Astrocyte (in vitro differentiated cells and primary cell): Measurements from ENCODE around the gene SLC19A1. TPM values are rescaled to one million over a fixed set of nuclear protein-coding genes. Genes with fewer than 3 reads are reported as not detected.
A peak's percentile ranks its signal among the peaks of the same experiment; 100 is the strongest.

Source experiments
- DNase-seq: peaks from one replicate; pipeline ENCODE4 v3.0.0-alpha.2; 2010; ENCODE audit warnings: low read depth
- FAIRE-seq: peaks from 2 replicates; lab custom pipeline; 2011; peaks lifted over from hg19 to GRCh38; lab: Jason Lieb, UNC
- H2AFZ ChIP-seq: 2 replicates; pipeline ENCODE4 v1.6.0; 2012; ENCODE audit warnings: low read depth, low read length, inconsistent platforms
- H3K27ac ChIP-seq: 2 replicates; pipeline ENCODE4 v1.5.1; 2011; ENCODE audit warnings: low read depth, low read length, inconsistent platforms
- H3K27me3 ChIP-seq: 2 replicates; pipeline ENCODE4 v1.6.0; 2011; ENCODE audit warnings: low read length, inconsistent platforms; ENCODE audit not compliant: insufficient read depth
- H3K36me3 ChIP-seq: 2 replicates; pipeline ENCODE4 v1.5.1; 2011; ENCODE audit warnings: low read length, inconsistent platforms; ENCODE audit not compliant: insufficient read depth
- H3K4me1 ChIP-seq: 2 replicates; pipeline ENCODE4 v1.5.1; 2011; ENCODE audit warnings: low read length, inconsistent platforms; ENCODE audit not compliant: insufficient read depth
- H3K4me2 ChIP-seq: 2 replicates; pipeline ENCODE4 v1.6.0; 2012; ENCODE audit warnings: low read length, inconsistent platforms
- H3K4me3 ChIP-seq: 2 replicates; pipeline ENCODE4 v1.5.1; 2011; ENCODE audit warnings: low read depth, mild to moderate bottlenecking, low read length, inconsistent platforms; ENCODE audit not compliant: insufficient read depth
- H3K79me2 ChIP-seq: 2 replicates; pipeline ENCODE4 v1.6.0; 2012; ENCODE audit warnings: mild to moderate bottlenecking, low read length, inconsistent platforms; ENCODE audit not compliant: insufficient read depth
- H3K9ac ChIP-seq: 2 replicates; pipeline ENCODE4 v1.6.0; 2012; ENCODE audit warnings: mild to moderate bottlenecking, low read length, inconsistent platforms
- H3K9me3 ChIP-seq: 2 replicates; pipeline ENCODE4 v1.5.1; 2012; ENCODE audit warnings: low read depth, mild to moderate bottlenecking, low read length, inconsistent platforms; ENCODE audit not compliant: insufficient read depth
- H4K20me1 ChIP-seq: 2 replicates; pipeline ENCODE4 v1.6.0; 2012; ENCODE audit warnings: low read length, inconsistent platforms; ENCODE audit not compliant: insufficient read depth
- H3K27ac Mint-ChIP-seq: one replicate; pipeline ENCODE4 v1.8.0; 2021; ENCODE audit warnings: mild to moderate bottlenecking, mixed read lengths; ENCODE audit not compliant: unreplicated experiment
- H3K27me3 Mint-ChIP-seq: one replicate; pipeline ENCODE4 v1.8.0; 2021; ENCODE audit warnings: low read depth, mixed read lengths; ENCODE audit not compliant: unreplicated experiment
- H3K36me3 Mint-ChIP-seq: one replicate; pipeline ENCODE4 v1.8.0; 2021; ENCODE audit warnings: low read depth, mixed read lengths; ENCODE audit not compliant: unreplicated experiment
- H3K4me1 Mint-ChIP-seq: one replicate; pipeline ENCODE4 v1.8.0; 2021; ENCODE audit warnings: low read depth, mixed read lengths; ENCODE audit not compliant: unreplicated experiment
- H3K4me3 Mint-ChIP-seq: one replicate; pipeline ENCODE4 v1.8.0; 2021; ENCODE audit warnings: mild to moderate bottlenecking, moderate library complexity, mixed read lengths; ENCODE audit not compliant: unreplicated experiment
- H3K9me3 Mint-ChIP-seq: one replicate; pipeline ENCODE4 v1.8.0; 2021; ENCODE audit warnings: mild to moderate bottlenecking, mixed read lengths; ENCODE audit not compliant: unreplicated experiment
- CTCF ChIP-seq: IDR thresholded peaks from 2 replicates; pipeline ENCODE4 v1.5.1; 2011; ENCODE audit warnings: low read depth, mild to moderate bottlenecking, inconsistent platforms, low read length, moderate library complexity; ENCODE audit not compliant: insufficient read depth
- EZH2 ChIP-seq: IDR thresholded peaks from 2 replicates; pipeline ENCODE4 v1.6.1; 2012; ENCODE audit warnings: mild to moderate bottlenecking, low read length, inconsistent platforms; ENCODE audit not compliant: insufficient read depth
- total RNA-seq: library from RNA; stranded (reverse); gene quantifications from 2 replicates; pipeline ENCODE4 v1.2.1, GENCODE V29; 2021

SLC19A1 gene
- total RNA-seq, 1 donor from 2014 or later, result 11.7 TPM

GRCh38 chr21:45478115-45478801 lies 64.0 kb downstream of the SLC19A1 start:
- Mint-ChIP-seq H3K27ac (peak overlapping the region; percentile 27), H3K4me1 (peaks cover 14% of the 10 kb centered on the region), H3K9me3 (no peaks in the 10 kb centered on the region), H3K4me3 (no peak overlapping the region), H3K27me3 (no peaks in the 10 kb centered on the region), H3K36me3 (peaks cover 8% of the 10 kb centered on the region)
- Histone ChIP-seq H3K27ac (peak overlapping the region; percentile 29), H3K36me3 (peaks cover 4% of the 10 kb centered on the region), H3K9me3 (peaks cover 4% of the 10 kb centered on the region), H3K9ac (peak overlapping the region; percentile 34), H3K4me2 (peak overlapping the region; percentile 51), H2AFZ (peak overlapping the region; percentile 46), H3K4me3 (no peak overlapping the region), H3K27me3 (no peaks in the 10 kb centered on the region), H4K20me1 (peaks cover 19% of the 10 kb centered on the region), H3K4me1 (peaks cover 5% of the 10 kb centered on the region), H3K79me2 (peaks cover 10% of the 10 kb centered on the region)
- DNase-seq, result peak; percentile 32
- peak; percentile 77 for TF ChIP-seq CTCF
- no peak for TF ChIP-seq EZH2
- peak; percentile 34 for FAIRE-seq

GRCh38 chr21:45477176-45478114 lies 64.8 kb downstream of the SLC19A1 start:
- Histone ChIP-seq H3K79me2 (peaks cover 18% of the 10 kb centered on the region), H3K4me3 (no peak overlapping the region), H4K20me1 (peaks cover 19% of the 10 kb centered on the region), H3K36me3 (peaks cover 4% of the 10 kb centered on the region), H2AFZ (no peak overlapping the region), H3K27ac (no peak overlapping the region), H3K27me3 (no peaks in the 10 kb centered on the region), H3K4me2 (no peak overlapping the region), H3K4me1 (peaks cover 5% of the 10 kb centered on the region), H3K9ac (no peak overlapping the region), H3K9me3 (peaks cover 4% of the 10 kb centered on the region)
- no peak for FAIRE-seq
- no peak for DNase-seq
- H3K9me3 Mint-ChIP-seq, result no peaks in the 10 kb centered on the region
- H3K36me3 Mint-ChIP-seq, result peaks cover 8% of the 10 kb centered on the region
- H3K27me3 Mint-ChIP-seq, result no peaks in the 10 kb centered on the region
- TF ChIP-seq EZH2 (no peak), CTCF (no peak)
- H3K4me3 Mint-ChIP-seq, result no peak overlapping the region
- peak overlapping the region; percentile 27 for H3K27ac Mint-ChIP-seq
- peaks cover 14% of the 10 kb centered on the region for H3K4me1 Mint-ChIP-seq
